Activated CD4-positive, CD25-positive, alpha-beta regulatory T cell (primary cell): Measurements from ENCODE around the gene BICC1.
A peak's percentile ranks its signal among the peaks of the same experiment; 100 is the strongest.

Experiments used
- DNase-seq, 4 experiments: peaks; one replicate each; lab custom pipeline; 2025; lab: John Stamatoyannopoulos, UW

Gene BICC1

DNA sequence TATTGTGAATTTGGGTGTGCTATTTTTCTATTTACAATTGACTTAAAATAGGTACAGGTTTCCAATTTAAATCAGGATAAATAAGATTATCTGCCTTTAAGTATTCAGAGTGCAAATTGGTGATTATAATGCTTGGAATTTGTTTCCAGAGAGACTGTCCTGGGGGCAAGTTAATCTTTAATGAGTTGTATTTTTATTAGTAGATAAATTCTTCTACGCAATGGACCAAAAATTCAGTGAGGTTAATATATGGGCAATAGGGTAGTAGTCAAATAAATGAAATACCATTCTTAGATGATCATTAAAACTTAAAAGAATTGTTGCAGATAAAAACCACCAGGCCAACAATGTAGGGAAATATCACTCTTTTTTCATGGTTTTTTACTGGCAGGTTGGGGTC lies 3.4 kb downstream of the BICC1 start:
- DNase-seq = no peak

DNA sequence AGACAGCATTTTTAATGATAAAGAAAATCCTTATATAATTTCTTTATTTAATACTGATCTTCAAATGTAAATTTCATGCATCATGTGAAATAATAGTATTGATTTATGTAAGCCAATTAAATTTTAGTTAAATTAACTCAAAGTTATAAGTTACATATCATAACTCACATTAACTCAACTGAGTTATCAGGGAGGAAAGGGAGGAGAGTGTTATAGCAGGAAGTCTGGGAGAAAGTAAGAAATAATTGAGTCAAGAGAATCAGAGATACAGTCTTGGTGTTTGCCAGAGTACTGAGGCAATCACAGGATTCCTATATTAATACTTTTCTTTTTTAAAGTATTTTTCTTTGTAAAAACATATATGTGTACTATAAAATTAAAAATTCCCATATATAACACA lies 4.0 kb downstream of the BICC1 start:
- no peak for DNase-seq

DNA sequence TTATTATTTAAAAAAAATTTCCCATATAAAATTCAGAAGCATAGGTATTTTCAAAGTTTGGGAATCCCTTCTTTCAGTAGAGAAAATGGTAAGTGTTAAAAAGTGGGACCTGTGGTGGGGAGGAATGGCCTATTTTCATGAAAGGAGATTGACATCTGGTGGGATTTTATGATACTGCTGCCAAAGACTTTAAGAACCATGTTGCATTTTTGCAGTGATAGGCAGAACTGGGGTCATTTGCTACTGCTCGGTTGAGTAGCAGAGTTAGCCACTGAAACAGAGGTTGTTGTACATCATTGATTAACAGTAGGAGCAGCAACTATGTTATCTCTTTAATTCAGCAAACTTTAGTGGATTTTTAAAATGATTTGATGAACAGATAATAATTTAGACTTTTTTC lies 4.4 kb downstream of the BICC1 start:
- DNase-seq = no peak

DNA sequence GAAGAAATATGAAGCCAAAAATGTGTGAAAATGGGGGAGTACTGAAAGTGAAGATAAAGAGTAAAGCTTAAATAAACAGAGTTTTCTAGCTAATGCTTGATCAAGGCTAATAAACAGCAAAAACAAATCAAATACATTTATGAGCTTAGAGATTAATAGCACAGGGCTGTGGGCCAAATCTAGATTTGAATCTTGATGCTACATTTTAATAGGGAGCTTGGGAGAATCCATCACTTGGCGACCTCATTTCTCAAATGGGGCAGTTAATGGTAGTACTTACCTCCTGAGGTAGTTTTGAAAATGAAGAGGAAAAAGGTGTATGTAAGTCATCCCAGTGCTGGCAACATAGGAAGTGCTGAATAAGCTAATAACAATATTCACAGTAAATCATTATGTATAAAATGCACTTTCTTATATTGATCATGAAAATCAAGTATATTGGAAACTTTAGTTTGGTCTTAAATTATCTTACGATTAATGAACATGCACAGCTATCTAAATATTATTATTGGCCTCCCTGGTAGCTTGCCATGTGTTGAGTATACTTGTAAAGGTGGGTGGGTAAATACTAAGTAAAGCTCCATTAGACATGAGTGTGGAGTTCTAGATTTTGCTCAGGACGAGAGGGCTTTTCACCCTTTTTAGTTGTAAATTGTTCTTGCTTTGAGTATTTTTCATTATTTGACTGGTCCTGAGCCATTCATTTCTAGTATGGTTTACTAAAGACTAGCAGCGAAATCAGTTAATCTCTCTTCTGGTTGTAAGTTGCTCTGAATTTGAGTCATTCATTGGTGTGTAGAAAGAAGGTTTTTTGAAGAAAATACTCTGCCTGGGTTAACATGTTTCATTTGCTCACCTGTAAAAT lies 5.1 kb downstream of the BICC1 start:
- DNase-seq = no peak

DNA sequence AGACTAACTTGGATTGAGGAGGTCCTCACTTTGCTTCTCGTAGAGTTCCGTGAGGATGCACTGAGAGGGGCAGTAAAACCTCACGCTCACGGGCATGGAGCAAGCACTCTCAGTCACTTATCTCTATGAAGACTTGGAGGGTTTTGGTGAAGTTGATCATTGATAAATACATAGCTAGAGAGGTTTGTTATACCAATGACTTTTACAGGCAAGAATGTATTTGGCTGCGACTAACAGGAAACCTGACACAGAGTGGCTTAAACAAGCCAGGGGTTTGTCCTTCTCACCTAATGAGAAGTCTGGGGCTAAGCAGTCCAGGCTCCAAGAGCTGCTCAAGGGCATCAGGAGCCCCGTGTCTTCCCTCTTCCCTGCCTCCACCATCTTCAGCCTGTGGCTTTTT lies 6.1 kb downstream of the BICC1 start:
- DNase-seq = no peak

DNA sequence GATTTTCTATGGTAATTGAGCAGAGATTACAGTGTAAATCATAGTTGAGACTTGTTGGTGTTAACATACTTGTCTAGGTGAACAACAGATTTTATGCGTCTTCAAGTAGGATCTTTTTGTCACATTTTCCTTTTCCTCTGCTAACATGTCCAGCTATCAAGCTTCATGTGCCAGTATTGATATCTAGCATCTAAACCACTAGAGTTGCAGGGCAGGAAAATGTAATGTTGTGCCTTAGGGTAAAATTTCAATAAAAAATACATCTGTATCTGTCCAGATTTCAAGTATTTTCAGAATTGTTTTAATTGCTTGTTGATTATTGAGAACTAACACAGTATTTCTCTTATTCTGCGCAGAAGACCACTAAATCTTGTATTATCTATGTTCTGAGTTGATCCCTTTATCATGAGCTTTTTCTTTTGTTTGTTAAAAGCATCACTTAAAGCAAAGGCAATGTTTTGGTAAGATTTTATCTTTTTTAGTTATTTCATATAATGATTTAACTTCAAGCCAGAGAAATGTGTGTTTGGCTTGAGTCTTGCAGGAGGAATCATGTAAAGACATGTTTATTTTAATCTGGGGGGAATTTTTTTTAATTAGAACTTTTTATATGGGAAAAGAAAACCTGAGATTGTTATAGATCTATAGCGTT lies 16.5 kb downstream of the BICC1 start:
- no peak for DNase-seq

DNA sequence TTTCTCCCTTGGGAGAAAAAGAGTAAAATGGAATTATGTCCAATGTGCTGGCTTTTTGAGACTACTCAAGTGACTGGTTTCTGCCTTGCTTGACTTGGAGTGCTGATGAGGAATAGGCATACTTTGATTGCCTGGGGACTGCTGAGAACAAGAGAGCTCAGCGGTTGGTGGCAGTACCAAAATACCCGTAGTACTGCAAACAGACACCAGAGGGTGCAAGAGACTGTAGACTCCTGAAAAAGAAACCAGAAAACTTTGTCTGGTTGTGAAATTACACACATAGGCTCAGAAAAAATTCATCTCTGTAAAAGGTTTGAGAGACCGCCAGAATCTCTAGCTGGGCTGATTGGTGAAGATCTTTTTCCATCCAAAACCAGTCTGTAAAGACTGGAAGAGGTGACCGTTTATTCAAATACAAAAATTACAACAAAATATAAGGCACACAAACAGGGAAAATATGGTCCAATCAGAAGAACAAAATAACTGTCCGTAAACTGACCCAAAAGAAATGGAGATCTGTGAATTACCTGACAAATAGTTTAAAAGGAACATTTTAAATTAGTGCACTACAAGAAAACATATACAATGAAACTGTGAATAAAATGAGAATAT lies 18.5 kb downstream of the BICC1 start:
- peak in 1 of 4 experiments; percentile 8 for DNase-seq

DNA sequence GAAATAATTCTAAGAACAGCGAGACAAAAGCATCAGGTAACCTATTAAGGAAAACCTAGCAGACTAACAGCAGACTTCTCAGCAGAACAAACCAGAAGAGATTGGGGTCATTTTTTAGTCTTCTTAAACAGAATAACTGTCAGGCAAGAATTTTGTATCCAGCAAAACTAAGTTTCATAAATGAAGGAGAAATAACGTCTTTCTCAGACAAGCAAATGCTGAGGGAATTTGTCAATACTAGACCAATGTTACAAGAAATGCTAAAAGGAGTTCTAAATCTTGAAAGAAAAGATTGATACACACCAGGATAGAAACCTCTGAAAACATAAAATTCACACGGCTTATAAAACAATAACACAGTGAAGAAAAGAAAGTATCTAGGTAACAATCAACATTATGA lies 22.6 kb downstream of the BICC1 start:
- no peak for DNase-seq

DNA sequence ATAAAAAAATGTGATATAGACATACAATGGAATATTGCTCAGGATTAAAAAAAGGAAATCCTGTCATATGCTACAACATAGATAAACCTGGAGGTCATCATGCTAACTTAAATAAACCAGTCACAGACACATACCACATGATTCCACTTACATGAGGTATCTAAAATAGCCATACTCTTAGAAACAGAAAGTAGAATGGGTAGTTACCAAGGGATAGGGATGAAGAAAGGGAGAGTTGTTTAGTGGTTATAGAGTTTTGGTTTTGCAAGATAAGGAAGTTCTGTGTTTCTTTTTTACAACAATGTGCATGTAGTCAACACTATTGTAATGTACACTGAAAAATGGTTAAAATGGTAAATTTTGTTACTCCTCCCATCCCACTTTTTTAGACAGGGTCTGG lies 30.5 kb downstream of the BICC1 start:
- DNase-seq = no peak

DNA sequence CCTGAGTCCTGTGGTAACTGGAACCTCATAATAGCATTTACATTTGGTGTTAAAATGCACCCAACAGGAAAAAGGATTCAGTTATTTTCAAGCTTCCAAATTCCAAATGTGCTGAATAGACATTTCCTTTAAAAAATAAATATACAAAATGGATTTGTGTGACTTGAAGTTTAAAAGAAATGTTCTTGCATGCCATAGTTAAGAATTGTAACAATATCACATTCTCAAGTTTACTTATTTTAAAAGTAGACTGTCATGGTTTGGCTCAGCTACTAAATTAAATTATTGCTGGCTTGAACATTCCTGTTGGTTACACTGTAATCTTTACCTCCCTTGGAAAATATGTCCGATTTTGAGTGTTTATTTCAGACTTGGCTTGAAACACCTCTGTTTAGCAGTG lies 31.5 kb downstream of the BICC1 start:
- no peak for DNase-seq

DNA sequence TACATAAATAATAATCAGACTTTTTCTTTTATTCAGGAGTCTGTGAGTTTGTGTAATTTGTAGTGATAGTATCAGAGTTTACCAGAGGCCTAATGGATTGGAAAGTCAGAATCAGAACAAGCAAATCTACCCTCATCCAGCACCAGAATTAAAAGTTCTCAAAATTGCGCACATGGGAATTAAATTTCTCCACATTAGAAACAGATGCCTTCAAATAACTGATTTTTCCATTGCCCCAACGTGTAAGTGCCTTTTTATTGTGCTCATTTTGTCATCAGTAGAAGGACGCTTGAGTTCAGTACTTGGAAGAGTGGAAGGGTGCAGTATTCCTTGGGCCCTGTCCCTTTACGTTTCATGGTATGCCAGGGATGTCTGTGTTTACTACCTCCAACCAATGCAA lies 32.8 kb downstream of the BICC1 start:
- no peak for DNase-seq

DNA sequence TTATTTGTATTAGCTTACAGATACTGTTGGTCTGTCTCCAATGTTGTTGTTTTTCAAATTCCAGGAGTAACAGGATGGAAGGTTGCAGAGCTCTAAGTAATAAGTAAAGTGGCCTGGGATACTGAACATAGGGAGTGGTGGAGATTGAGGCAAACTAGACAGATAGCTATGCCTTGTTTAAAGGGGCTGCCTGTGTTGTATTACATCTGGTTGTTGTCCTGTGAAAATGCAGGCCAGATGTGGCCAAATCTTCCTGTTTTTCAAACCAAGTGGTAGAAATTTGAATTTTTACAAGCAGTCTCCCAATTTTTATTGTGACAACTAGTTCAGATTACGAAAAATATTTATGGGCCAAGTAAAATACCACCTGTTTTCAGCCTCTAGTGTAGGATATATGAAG lies 33.5 kb downstream of the BICC1 start:
- no peak for DNase-seq

DNA sequence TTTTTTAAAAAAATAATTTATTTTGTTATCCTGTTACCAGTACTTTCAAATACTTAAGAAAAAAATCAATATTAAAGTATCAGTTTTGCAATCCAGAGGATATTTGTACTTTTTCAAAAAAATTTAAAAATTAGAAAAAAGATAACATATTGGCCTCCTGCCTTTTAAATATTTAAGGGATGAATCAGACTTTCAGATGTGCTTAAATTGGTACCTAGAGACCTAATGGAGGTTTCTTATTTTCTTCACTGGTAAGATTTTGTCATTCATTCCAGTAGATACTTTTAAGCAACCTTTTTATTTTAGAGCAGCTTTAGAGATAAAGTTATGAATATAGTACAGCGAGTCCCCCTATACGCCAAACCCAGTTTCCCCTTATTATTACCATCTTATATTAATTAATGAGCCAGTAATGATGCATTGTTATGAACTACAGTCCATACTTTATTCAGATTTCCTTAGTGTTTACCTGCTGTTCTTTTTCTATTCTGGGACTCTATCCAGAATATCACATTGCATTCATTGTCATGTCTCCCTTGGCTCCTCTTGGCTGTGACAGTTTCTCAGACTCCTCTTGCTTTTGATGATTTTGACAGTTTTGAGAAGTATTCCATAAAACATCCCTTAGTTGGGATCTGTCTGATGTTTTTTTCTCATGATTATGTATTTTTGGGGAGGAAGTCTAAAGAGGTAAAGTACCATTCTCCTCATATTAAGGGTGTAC lies 34.2 kb downstream of the BICC1 start:
- no peak for DNase-seq

DNA sequence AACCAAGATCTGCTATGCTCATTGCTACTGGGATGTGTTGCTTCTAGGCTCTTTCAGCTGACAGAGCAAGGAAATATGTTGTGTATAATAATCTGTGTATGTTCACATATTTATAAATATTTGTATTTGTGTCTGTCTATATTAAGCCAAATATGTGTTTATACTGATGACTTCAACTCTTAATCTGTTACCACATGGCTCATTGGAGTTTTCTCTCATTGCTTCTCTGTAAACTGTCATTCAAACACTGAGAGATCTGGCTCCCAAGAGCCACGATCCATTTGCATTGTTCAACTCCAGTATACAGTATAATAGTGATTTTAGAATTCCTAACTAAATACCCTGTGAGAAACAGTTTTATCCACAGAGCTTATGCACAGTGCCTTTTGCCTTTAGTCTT lies 35.3 kb downstream of the BICC1 start:
- no peak for DNase-seq

DNA sequence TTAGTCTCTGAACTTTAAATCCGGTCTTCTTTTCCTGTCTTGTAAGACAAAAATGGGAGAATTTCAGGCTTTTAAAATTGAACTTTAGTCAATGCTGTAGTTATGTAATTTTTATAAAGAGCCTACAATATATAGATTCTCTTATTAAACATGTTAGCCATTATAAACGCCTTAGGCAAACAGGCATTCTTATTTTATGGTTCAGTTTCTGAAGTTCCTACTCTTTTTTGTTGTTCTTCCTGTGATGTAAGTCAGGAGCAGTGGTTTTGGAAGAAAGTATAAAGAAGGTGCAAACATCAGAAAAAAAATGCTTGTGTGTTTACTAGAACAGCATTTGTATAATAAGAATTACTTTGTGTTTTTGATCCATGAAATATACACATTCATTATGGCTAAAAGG lies 41.6 kb downstream of the BICC1 start:
- no peak for DNase-seq

DNA sequence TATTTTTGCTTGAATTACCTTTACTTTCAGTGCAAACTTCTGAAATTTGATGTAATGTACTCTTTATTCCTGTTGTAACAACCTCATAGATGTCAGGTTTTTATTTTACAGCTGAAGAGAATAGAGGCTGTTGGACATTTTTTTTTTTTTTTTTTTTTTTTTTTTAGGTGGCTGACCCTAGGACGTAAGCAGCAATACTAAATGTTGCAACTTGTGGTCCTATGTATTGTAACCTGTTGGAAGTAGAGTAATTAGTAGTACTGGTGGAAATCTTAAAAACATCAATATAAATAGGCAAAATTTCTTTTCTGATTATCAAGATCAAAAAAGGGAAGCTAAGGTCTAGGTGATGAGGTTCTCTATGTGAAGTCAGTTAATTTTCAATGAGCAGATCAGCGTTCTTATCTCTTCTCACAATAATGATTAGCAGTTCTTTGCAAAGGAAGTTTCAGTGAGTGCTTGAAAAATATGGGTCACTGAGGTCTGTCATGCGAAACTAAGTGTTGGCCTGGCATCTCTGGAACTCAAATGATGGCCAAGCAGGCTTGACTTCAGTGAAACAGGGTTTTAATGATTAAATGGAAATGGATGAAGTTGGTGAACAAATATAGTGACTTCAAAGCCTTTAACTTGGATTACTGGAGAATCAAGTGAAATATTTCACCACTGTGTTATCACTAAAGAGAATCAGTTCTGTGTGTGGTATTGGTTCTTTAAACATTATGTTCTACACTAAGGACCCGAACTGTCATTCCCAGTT lies 42.7 kb downstream of the BICC1 start:
- no peak for DNase-seq

DNA sequence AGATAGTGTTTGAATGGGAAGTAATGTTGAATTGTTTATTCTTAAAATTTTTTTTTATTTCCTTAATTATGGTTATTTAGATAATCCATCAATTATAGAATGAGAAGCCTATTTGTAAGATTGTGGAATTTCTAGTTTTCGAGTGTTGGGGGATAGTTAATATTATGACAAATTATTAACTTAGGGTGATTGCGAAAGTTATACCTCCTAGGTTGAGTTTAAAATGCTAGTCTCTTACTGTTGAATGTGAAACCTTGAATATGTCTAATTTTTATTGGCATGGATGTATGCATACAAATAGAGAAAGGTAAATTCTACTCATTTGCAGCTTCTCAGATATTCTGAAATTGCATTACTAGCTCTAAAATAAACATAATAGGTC lies 43.2 kb downstream of the BICC1 start:
- no peak for DNase-seq

DNA sequence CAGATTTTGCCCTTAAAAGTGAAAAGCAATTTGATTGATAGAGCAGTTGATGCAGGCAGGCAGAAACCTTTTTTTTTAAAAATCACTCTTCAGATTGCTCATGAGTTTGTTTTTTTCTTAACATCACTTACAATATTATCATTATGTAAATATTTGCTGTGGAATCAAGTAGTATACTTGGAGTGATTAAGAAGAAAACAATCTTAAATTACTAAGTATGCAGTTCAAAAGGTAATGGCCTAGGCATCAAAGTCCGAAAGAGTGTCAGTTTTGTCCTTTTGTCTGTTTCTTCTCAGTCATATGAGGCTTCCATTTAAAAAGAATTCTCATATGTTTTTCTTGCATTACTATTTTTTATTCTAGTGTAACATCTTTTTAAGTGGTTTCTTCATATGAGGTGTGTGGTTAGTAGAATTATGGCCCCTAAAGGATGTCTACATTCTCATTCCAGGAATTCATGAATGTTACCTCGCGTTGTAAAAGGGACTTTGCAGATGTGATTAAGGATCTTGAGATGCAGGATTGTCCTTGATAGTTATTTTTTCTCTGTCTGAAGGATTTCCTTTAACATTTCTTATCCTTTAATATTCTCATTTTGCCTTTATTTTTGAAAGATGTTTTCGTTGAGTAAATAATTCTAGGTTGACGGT lies 44.0 kb downstream of the BICC1 start:
- no peak for DNase-seq

DNA sequence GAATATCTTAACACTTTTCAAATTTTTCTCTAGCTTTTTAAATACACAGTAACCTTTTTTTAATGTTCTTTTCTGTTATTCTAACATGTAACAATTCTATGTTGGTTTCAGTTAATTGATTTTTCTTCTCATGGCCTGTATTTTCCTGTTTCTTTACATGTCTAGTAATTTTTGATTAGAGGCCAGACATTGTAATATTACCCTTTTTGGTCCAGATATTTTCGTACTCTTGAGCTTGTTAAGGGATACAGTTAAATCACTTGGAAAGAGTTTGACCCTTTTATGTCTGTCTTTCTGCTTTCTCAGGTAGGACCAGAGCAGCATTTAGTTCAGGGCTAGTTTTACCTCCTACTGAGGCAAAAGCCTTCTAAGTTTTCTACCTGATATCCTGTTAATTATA lies 45.0 kb downstream of the BICC1 start:
- no peak for DNase-seq

DNA sequence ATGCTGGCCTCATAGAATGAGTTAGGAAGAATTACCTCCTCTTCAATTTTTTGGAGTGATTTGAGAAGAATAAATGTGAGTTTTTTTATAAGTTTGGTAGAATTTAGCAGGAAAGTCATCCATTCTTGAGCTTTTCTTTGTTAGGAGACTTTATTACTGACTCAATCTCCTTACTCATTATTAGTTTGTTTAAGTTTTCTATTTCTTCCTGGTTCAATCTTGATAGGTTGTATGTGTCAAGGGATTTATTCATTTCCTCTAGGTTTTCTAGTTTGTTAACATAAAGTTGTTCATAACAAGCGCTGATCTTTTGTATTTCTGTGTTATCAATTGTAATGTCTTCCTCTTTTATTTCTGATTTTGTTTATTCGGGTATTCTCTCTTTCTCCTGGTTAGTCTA lies 47.4 kb downstream of the BICC1 start:
- DNase-seq = no peak

DNA sequence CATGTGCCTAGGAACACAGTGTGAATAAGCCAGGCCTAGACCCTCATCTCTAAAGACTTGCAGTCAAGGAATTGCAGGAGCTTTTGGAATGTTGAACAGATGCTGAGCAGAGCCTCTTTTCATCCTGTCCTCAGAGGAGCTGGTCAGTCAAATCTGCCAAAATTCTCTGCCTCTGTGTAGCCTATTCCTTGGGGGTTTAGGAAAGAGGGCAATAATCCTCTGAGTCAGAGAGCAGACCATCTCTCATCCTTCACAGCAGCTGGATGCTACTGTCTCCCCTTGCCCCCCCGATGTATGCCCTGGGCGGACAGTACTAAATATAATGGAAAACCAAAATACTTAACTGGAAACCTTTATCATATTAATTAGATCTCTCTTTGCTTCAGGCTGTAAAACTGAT lies 52.6 kb downstream of the BICC1 start:
- no peak for DNase-seq
